Ovary (tissue), 3 donors: ENCODE results near the gene CLEC17A.

Experiments
- CTCF ChIP-seq, 3 donors: fragments of 450-650 bp in 2 of 3; fragments of 200-600 bp in 1 of 3; IDR thresholded peaks; one replicate each; pipeline versions ENCODE4 v1.5.1 to v1.8.0; 2016 to 2022; ENCODE audit warnings: antibody characterized with exemption in 3 of 3, mild to moderate bottlenecking in 1 of 3
- EP300 ChIP-seq: sonication (generic); formaldehyde crosslinking; IDR thresholded peaks from one replicate; pipeline ENCODE4 v1.6.1; 2017; ENCODE audit warnings: antibody characterized with exemption
- POLR2A ChIP-seq: fragments of 450-650 bp; IDR thresholded peaks from one replicate; pipeline ENCODE4 v1.6.1; 2017; ENCODE audit warnings: antibody characterized with exemption, mild to moderate bottlenecking, moderate library complexity
- donor health status: DM: no; HTN: no; CAD: no.

- TF ChIP-seq CTCF (IDR thresholded peaks at IDR 0.05) (peak; percentile 65 to 82 (median 65)), POLR2A (no peak), EP300 (no peak)
Measured at GRCh38 chr19:14556662-14557188, 26.2 kb upstream of the CLEC17A start.
